Lower leg skin (tissue), 3 donors: ENCODE data around the gene GLT8D2.

ENCODE experiments used
- POLR2A ChIP-seq, 2 donors: fragments of 450-650 bp; IDR thresholded peaks; one replicate each; pipeline ENCODE4 v1.6.1; 2016 to 2017; ENCODE audit warnings: antibody characterized with exemption in 2 of 2, mild to moderate bottlenecking in 1 of 2, moderate library complexity in 1 of 2
- TF ChIP-seq, protein P1 (sequence below), 3 donors: fragments of 450-650 bp; IDR thresholded peaks; one replicate each; pipeline ENCODE4 v1.5.1; 2016; ENCODE audit warnings: antibody characterized with exemption in 3 of 3, mild to moderate bottlenecking in 3 of 3, moderate library complexity in 2 of 3

DNA sequence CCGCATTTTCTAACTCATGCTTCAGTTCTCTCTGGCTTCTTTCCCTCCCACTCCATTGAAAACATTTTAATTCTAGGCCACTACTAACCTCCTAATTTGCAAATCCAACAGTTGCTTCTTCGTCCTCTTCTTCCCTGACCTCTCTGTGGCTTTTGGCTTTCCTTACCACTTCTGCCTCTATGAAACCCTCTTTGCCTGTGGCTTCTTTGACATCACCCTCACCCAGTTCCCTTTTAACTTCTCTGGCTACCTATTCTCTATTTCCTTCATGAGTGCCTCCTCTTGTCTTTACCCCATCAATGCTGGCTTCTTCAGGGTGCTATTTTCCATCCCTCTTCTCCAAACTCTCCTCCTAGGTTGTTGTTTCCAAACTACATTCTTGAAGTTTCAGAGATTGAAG, 10.0 kb upstream of the GLT8D2 start:
- TF ChIP-seq, protein P1, sequence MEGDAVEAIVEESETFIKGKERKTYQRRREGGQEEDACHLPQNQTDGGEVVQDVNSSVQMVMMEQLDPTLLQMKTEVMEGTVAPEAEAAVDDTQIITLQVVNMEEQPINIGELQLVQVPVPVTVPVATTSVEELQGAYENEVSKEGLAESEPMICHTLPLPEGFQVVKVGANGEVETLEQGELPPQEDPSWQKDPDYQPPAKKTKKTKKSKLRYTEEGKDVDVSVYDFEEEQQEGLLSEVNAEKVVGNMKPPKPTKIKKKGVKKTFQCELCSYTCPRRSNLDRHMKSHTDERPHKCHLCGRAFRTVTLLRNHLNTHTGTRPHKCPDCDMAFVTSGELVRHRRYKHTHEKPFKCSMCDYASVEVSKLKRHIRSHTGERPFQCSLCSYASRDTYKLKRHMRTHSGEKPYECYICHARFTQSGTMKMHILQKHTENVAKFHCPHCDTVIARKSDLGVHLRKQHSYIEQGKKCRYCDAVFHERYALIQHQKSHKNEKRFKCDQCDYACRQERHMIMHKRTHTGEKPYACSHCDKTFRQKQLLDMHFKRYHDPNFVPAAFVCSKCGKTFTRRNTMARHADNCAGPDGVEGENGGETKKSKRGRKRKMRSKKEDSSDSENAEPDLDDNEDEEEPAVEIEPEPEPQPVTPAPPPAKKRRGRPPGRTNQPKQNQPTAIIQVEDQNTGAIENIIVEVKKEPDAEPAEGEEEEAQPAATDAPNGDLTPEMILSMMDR (IDR thresholded peaks at IDR 0.05) = no peak
- no peak for TF ChIP-seq POLR2A (IDR thresholded peaks at IDR 0.05)
